Psoas muscle (tissue), 8 donors: ENCODE measurements around the gene PEF1. TPM values are rescaled to one million over a fixed set of nuclear protein-coding genes. Genes with fewer than 3 reads are reported as not detected.
A peak's percentile ranks its signal among the peaks of the same experiment; 100 is the strongest.

Experiments used
- ATAC-seq, 4 donors: fragments of 200-7000 bp; cut with Tn5 transposase; one replicate each; pipeline ENCODE4 v1.9.1; 2020; ENCODE audit warnings: moderate library complexity in 3 of 4, mild to moderate bottlenecking in 2 of 4
- DNase-seq, 2 donors: peaks; one replicate each; pipeline ENCODE4 v3.0.0-alpha.2; 2020
- H3K27ac ChIP-seq: fragments of 200-600 bp; one replicate; pipeline ENCODE4 v1.8.0; 2022
- H3K27me3 ChIP-seq, 3 donors: fragments of 200-600 bp in 1 of 3; one replicate each; pipeline versions ENCODE4 v1.6.1 to v1.8.0; 2013 to 2022; ENCODE audit warnings: low read length in 2 of 3, mild to moderate bottlenecking in 2 of 3, moderate library complexity in 1 of 3; ENCODE audit not compliant: insufficient read depth in 3 of 3
- H3K36me3 ChIP-seq, 2 donors: fragments of 200-600 bp in 1 of 2; one replicate each; pipeline versions ENCODE4 v1.6.1 to v1.8.0; 2013 to 2022; ENCODE audit warnings: low read depth in 1 of 2, mild to moderate bottlenecking in 1 of 2, moderate library complexity in 1 of 2; ENCODE audit not compliant: insufficient read depth in 1 of 2
- H3K4me1 ChIP-seq: fragments of 200-600 bp; one replicate; pipeline ENCODE4 v1.8.0; 2022
- H3K4me3 ChIP-seq: fragments of 200-600 bp; one replicate; pipeline ENCODE4 v1.8.0; 2022; ENCODE audit warnings: mild to moderate bottlenecking
- H3K9me3 ChIP-seq: fragments of 200-600 bp; one replicate; pipeline ENCODE4 v1.8.0; 2022
- WGBS, 3 donors: extraction: QIAGEN DNeasy Blood & Tissue Kit; methylation state at CpG; one replicate each; pipeline versions ENCODE4 v1.1.6 to v1.1.7; 2013; 5-methylcytosine and 5-hydroxymethylcytosine counted together
- intact Hi-C, 2 donors: fragments of 100-400 bp; cut with DNase I; formaldehyde crosslinking; loops; one replicate each; pipeline versions ENCODE4 v1.11.0 to v1.14.2; 2022
- polyA plus RNA-seq, 3 donors: library from polyadenylated mRNA; stranded (reverse); fragments of 200-250 nt; gene quantifications; one replicate each; pipeline ENCODE4 v1.2.3, GENCODE V29; 2013
- total RNA-seq, 4 donors: library from RNA; stranded (reverse); fragmentation: NEBNext Ultra II Directional in 2 of 4; extraction: Animal tissue kit (Norgen Biotek cat#: 25700) in 2 of 4; gene quantifications; one replicate each; pipeline versions ENCODE4 v1.2.1 to v1.2.4, GENCODE V29; 2021 to 2023
- TF ChIP-seq, protein P1 (sequence below): fragments of 200-600 bp; IDR thresholded peaks from one replicate; pipeline ENCODE4 v1.8.0; 2022; ENCODE audit warnings: antibody characterized with exemption
- donor health status: healthy with polysubstance abuse.
- donor health status: DM: no; HTN: no; CAD: no; lungs with moderate emphysema.
- donor health status: Bipolar disorder and iron deficiency.
- donor health status: healthy.
- donor health status: DM: yes; HTN: yes; CAD: no.
- donor health status: DM: no; HTN: no; CAD: no.
- donor health status: DM: no; HTN: no; CAD: no.
- donor health status: DM: yes; HTN: yes; CAD: no.

PEF1 gene
- total and polyA plus RNA-seq, 7 donors = 22.1 to 57.4 (median 30.7) TPM

GRCh38 chr1:31595836-31596736 is 48.6 kb downstream of the PEF1 start:
- DNase-seq = no peak
- no peak overlapping the region for H3K27ac ChIP-seq
- no peak for ATAC-seq
- H3K4me3 ChIP-seq = no peak overlapping the region
- intact Hi-C loops = no loop called here
- H3K4me1 ChIP-seq = no peaks in the 10 kb centered on the region
- 80 to 86% (median 85%) methylated on average over 4 of the region's 4 CpGs for WGBS, 3 donors
- H3K27me3 ChIP-seq = peaks cover 0 to 5% (median 2%) of the 10 kb centered on the region in 3 donors
- H3K9me3 ChIP-seq = no peaks in the 10 kb centered on the region
- TF ChIP-seq, protein P1, sequence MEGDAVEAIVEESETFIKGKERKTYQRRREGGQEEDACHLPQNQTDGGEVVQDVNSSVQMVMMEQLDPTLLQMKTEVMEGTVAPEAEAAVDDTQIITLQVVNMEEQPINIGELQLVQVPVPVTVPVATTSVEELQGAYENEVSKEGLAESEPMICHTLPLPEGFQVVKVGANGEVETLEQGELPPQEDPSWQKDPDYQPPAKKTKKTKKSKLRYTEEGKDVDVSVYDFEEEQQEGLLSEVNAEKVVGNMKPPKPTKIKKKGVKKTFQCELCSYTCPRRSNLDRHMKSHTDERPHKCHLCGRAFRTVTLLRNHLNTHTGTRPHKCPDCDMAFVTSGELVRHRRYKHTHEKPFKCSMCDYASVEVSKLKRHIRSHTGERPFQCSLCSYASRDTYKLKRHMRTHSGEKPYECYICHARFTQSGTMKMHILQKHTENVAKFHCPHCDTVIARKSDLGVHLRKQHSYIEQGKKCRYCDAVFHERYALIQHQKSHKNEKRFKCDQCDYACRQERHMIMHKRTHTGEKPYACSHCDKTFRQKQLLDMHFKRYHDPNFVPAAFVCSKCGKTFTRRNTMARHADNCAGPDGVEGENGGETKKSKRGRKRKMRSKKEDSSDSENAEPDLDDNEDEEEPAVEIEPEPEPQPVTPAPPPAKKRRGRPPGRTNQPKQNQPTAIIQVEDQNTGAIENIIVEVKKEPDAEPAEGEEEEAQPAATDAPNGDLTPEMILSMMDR = no peak
- no peaks in the 10 kb centered on the region for H3K36me3 ChIP-seq

GRCh38 chr1:31593770-31594632 is 50.7 kb downstream of the PEF1 start:
- WGBS, 3 donors = 37 to 43% (median 41%) methylated on average over 10 of the region's 10 CpGs
- H3K4me3 ChIP-seq = no peak overlapping the region
- no peaks in the 10 kb centered on the region for H3K4me1 ChIP-seq
- H3K36me3 ChIP-seq = no peaks in the 10 kb centered on the region
- TF ChIP-seq, protein P1 = peak; percentile 88
- peaks cover 0 to 13% (median 4%) of the 10 kb centered on the region in 3 donors for H3K27me3 ChIP-seq
- H3K9me3 ChIP-seq = no peaks in the 10 kb centered on the region
- intact Hi-C loops = loop anchor here in 1 of 2 donors (1.0 kb wide), 2 partner anchors 13 to 30 kb away; no protein-coding TSS in a partner anchor
- ATAC-seq (peak; percentile 90 to 93 (median 91)), DNase-seq (peak; percentile 80 to 85)
- no peak overlapping the region for H3K27ac ChIP-seq

DNA sequence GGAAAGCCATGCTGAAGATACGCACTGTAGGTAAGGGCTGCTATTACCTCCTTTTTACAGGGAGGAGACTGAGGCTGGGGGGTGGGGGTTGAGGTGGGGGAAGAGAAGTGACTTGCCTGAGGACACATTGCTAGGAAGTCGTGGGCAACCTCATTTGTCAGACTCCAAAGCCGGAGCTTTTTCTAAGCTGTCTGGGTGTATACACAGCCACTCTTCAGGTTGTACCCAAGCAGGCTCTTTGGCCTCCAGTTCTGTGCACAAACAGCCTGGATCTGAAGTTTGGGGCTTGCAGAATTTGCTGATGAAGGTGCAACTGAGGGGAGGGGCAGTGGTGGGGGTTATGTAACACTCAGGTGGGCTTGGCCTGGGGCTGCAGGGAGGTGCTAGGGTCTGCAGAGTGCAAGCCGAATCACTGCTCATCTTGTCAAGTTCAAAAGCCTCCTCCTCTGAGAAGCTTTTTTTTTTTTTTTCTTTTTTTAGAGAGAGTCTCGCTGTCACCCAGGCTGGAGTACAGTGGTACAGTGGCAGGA is 51.5 kb downstream of the PEF1 start:
- DNase-seq = no peak
- 79 to 84% (median 79%) methylated on average over 5 of the region's 5 CpGs for WGBS, 3 donors
- Histone ChIP-seq H3K36me3 (no peaks in the 10 kb centered on the region), H3K9me3 (no peaks in the 10 kb centered on the region), H3K4me3 (no peak overlapping the region), H3K4me1 (peaks cover 5% of the 10 kb centered on the region), H3K27ac (no peak overlapping the region), H3K27me3 (peaks cover 0 to 21% (median 6%) of the 10 kb centered on the region in 3 donors)
- ATAC-seq = no peak
- intact Hi-C loops = loop anchor here in 1 of 2 donors (1.0 kb wide), 1 partner anchor 29 kb away; no protein-coding TSS in a partner anchor
- TF ChIP-seq, protein P1 = no peak

DNA sequence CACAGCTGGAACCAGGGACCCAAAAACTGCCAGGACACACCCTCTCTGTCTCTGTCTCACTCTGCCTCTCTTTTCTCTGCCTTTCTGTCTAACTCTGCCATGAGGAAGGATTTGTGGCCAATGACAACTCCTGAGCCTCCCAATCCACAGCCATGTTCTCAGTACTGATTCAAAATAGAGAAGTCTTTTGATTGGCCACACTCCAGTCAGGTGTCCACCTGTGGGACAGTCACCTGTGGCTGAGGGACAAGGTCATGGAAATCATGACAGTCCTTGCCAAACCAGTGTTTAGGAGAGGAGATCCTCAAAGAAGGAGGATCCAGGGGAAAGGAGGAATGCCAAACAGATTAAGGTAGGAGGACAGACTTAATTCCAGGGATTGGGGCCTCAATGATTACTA is 52.5 kb downstream of the PEF1 start:
- Histone ChIP-seq H3K27ac (no peak overlapping the region), H3K9me3 (no peaks in the 10 kb centered on the region), H3K36me3 (no peaks in the 10 kb centered on the region), H3K27me3 (peaks cover 0 to 22% (median 8%) of the 10 kb centered on the region in 3 donors), H3K4me3 (no peak overlapping the region), H3K4me1 (peaks cover 14% of the 10 kb centered on the region)
- TF ChIP-seq, protein P1 = no peak
- intact Hi-C loops = no loop called here
- no peak for ATAC-seq
- no peak for DNase-seq
